HepG2 (cell line): Measurements from ENCODE around the gene MAN2C1.

Source experiments
- CBX5 ChIP-seq: sonication (generic); formaldehyde crosslinking; IDR thresholded peaks from 2 replicates; pipeline ENCODE4 v1.4.0; 2020; ENCODE audit warnings: missing genetic modification reagents, borderline replicate concordance
- DR1 ChIP-seq: sonication (generic); formaldehyde crosslinking; IDR thresholded peaks from 2 replicates; pipeline ENCODE4 v1.8.0; 2021; ENCODE audit warnings: mild to moderate bottlenecking, missing genetic modification reagents, inconsistent platforms
- EZH2 ChIP-seq: conservative IDR thresholded peaks from 2 replicates; pipeline ENCODE4 v1.6.1; 2012; ENCODE audit warnings: mild to moderate bottlenecking, low read depth, low read length, moderate library complexity
- IRX3 ChIP-seq: sonication (generic); formaldehyde crosslinking; IDR thresholded peaks from 2 replicates; pipeline ENCODE4 v1.8.1; 2023; ENCODE audit warnings: mild to moderate bottlenecking, low read depth, missing genetic modification reagents, borderline replicate concordance
- JUN ChIP-seq: sonication (generic); formaldehyde crosslinking; IDR thresholded peaks from 2 replicates; pipeline ENCODE4 v1.4.0; 2020; ENCODE audit warnings: mild to moderate bottlenecking, missing genetic modification reagents
- KDM5B ChIP-seq: sonication (generic); formaldehyde crosslinking; IDR thresholded peaks from 2 replicates; pipeline ENCODE4 v1.4.0; 2020; ENCODE audit warnings: missing genetic modification reagents, mild to moderate bottlenecking, borderline replicate concordance
- KLF15 ChIP-seq: sonication (generic); formaldehyde crosslinking; IDR thresholded peaks from 2 replicates; pipeline ENCODE4 v1.8.1; 2023; ENCODE audit warnings: borderline replicate concordance, mild to moderate bottlenecking, inconsistent platforms, missing genetic modification reagents, mixed read lengths
- MTA1 ChIP-seq: sonication (generic); formaldehyde crosslinking; IDR thresholded peaks from 2 replicates; pipeline ENCODE4 v1.4.0; 2020; ENCODE audit warnings: missing genetic modification reagents, mild to moderate bottlenecking, borderline replicate concordance
- NFRKB ChIP-seq: fragments of 450-650 bp; IDR thresholded peaks from 2 replicates; pipeline ENCODE4 v1.6.1; 2017
- POLR2A ChIP-seq, 2 experiments: IDR thresholded peaks; 2 replicates each; pipeline ENCODE4 v1.6.1; 2011; ENCODE audit warnings: low read depth in 2 of 2, low read length in 2 of 2, mild to moderate bottlenecking in 1 of 2, moderate library complexity in 1 of 2; ENCODE audit not compliant: insufficient read depth in 1 of 2
- SUZ12 ChIP-seq: fragments of 150-350 bp; IDR thresholded peaks from 2 replicates; pipeline ENCODE4 v1.6.1; 2014; ENCODE audit warnings: low read depth, low read length
- ZNF292 ChIP-seq: sonication (generic); formaldehyde crosslinking; IDR thresholded peaks from 2 replicates; pipeline ENCODE4 v1.8.1; 2022; ENCODE audit warnings: mild to moderate bottlenecking, low read depth, missing genetic modification reagents, borderline replicate concordance
- ZNF670 ChIP-seq: sonication (generic); formaldehyde crosslinking; IDR thresholded peaks from 2 replicates; pipeline ENCODE4 v1.8.0; 2022; ENCODE audit warnings: mild to moderate bottlenecking, missing genetic modification reagents, borderline replicate concordance
- TF ChIP-seq, protein P1 (sequence below): sonication (generic); formaldehyde crosslinking; IDR thresholded peaks from 2 replicates; pipeline ENCODE4 v1.5.0; 2020; ENCODE audit warnings: mild to moderate bottlenecking, missing genetic modification reagents, moderate library complexity

GRCh38 chr15:75361361-75361988, 6.9 kb downstream of the MAN2C1 start:
- TF ChIP-seq, protein P1, sequence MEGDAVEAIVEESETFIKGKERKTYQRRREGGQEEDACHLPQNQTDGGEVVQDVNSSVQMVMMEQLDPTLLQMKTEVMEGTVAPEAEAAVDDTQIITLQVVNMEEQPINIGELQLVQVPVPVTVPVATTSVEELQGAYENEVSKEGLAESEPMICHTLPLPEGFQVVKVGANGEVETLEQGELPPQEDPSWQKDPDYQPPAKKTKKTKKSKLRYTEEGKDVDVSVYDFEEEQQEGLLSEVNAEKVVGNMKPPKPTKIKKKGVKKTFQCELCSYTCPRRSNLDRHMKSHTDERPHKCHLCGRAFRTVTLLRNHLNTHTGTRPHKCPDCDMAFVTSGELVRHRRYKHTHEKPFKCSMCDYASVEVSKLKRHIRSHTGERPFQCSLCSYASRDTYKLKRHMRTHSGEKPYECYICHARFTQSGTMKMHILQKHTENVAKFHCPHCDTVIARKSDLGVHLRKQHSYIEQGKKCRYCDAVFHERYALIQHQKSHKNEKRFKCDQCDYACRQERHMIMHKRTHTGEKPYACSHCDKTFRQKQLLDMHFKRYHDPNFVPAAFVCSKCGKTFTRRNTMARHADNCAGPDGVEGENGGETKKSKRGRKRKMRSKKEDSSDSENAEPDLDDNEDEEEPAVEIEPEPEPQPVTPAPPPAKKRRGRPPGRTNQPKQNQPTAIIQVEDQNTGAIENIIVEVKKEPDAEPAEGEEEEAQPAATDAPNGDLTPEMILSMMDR, result no peak
- TF ChIP-seq MTA1 (CRISPR knock-in tag), result no peak
- TF ChIP-seq KLF15 (CRISPR knock-in tag), result no peak
- no peak for TF ChIP-seq DR1 (CRISPR knock-in tag)
- TF ChIP-seq POLR2A (IDR thresholded peaks at IDR 0.05; ENCODE audit: insufficient read depth in 1 of 2, low read depth in 2 of 2, low read length in 2 of 2), result no peak
- no peak for TF ChIP-seq CBX5
- TF ChIP-seq EZH2, result no peak
- no peak for TF ChIP-seq ZNF292 (CRISPR knock-in tag)
- no peak for TF ChIP-seq KDM5B
- TF ChIP-seq IRX3, result no peak
- TF ChIP-seq JUN, result no peak
- TF ChIP-seq SUZ12, result no peak
- TF ChIP-seq ZNF670 (CRISPR knock-in tag), result no peak
- TF ChIP-seq NFRKB, result no peak
